CD4-positive, alpha-beta memory T cell (primary cell): ENCODE results near the gene MROH8. TPM values are rescaled to one million over a fixed set of nuclear protein-coding genes. Genes with fewer than 3 reads are reported as not detected.
A peak's percentile ranks its signal among the peaks of the same experiment; 100 is the strongest.
"Not testable (repeated sequence)": the region's sequence is repeated elsewhere in the genome, so short reads cannot be mapped to it uniquely, and the experiment has no call there.

ENCODE experiments used
- CTCF ChIA-PET: fragments of 350-600 bp; sonication (Branson Sonifier 250); formaldehyde crosslinking; loops from one replicate; lab custom pipeline; 2021; ENCODE audit warnings: inconsistent platforms; ENCODE audit not compliant: partially characterized antibody; lab: Charles Lee
- POLR2A ChIA-PET: fragments of 350-600 bp; sonication (Branson Sonifier 250); formaldehyde crosslinking; loops from one replicate; lab custom pipeline; 2021; ENCODE audit not compliant: partially characterized antibody; lab: Charles Lee
- DNase-seq, 5 donors: peaks; one replicate each; pipeline versions ENCODE4 v3.0.0 to v3.0.0-alpha.2; 2020 to 2022; ENCODE audit warnings: mixed read lengths in 1 of 5
- H3K27ac ChIP-seq: one replicate; pipeline ENCODE4 v1.7.0; 2013; ENCODE audit warnings: low read depth, low read length
- H3K27me3 ChIP-seq: 2 replicates; pipeline ENCODE4 v1.7.0; 2013; ENCODE audit warnings: mild to moderate bottlenecking, low read length, moderate library complexity; ENCODE audit not compliant: insufficient read depth
- H3K36me3 ChIP-seq: 2 replicates; pipeline ENCODE4 v1.7.0; 2013; ENCODE audit warnings: mild to moderate bottlenecking, low read length, moderate library complexity; ENCODE audit not compliant: insufficient read depth
- H3K4me1 ChIP-seq: 2 replicates; pipeline ENCODE4 v1.7.0; 2013; ENCODE audit warnings: mild to moderate bottlenecking, low read length, moderate library complexity; ENCODE audit not compliant: insufficient read depth
- H3K4me3 ChIP-seq, 2 donors: one replicate each; pipeline ENCODE4 v1.7.0; 2013; ENCODE audit warnings: low read length in 2 of 2, mild to moderate bottlenecking in 1 of 2
- H3K9me3 ChIP-seq, 2 donors: one replicate each; pipeline ENCODE4 v1.7.0; 2013; ENCODE audit warnings: low read length in 2 of 2, control low read depth in 1 of 2; ENCODE audit not compliant: control insufficient read depth in 1 of 2
- H3K27ac Mint-ChIP-seq, 7 donors: one replicate each; pipeline ENCODE4 v1.8.0; 2020 to 2021; ENCODE audit warnings: mixed read lengths in 7 of 7, mild to moderate bottlenecking in 6 of 7, inconsistent platforms in 3 of 7, moderate library complexity in 3 of 7
- H3K27me3 Mint-ChIP-seq, 2 donors: one replicate each; pipeline ENCODE4 v1.8.0; 2020 to 2021; ENCODE audit warnings: mixed read lengths in 2 of 2
- H3K36me3 Mint-ChIP-seq, 2 donors: one replicate each; pipeline ENCODE4 v1.8.0; 2020 to 2021; ENCODE audit warnings: mixed read lengths in 2 of 2, inconsistent platforms in 1 of 2, mild to moderate bottlenecking in 1 of 2
- H3K4me1 Mint-ChIP-seq, 4 donors: one replicate each; pipeline ENCODE4 v1.8.0; 2020 to 2021; ENCODE audit warnings: mixed read lengths in 4 of 4, mild to moderate bottlenecking in 1 of 4
- H3K4me3 Mint-ChIP-seq, 8 donors: one replicate each; pipeline ENCODE4 v1.8.0; 2020 to 2021; ENCODE audit warnings: mixed read lengths in 8 of 8, mild to moderate bottlenecking in 7 of 8, moderate library complexity in 6 of 8, inconsistent platforms in 3 of 8
- H3K9me3 Mint-ChIP-seq, 8 donors: one replicate each; pipeline ENCODE4 v1.8.0; 2020 to 2021; ENCODE audit warnings: mixed read lengths in 8 of 8, mild to moderate bottlenecking in 5 of 8, inconsistent platforms in 3 of 8, moderate library complexity in 1 of 8
- intact Hi-C: fragments of 100-400 bp; cut with micrococcal nuclease; formaldehyde crosslinking; loops from one replicate; pipeline ENCODE4 v1.15.1; 2023
- polyA plus RNA-seq, 2 donors: library from polyadenylated mRNA; unstranded; fragments of 300-500 nt; fragmentation: Illumina TruSeq; gene quantifications; one replicate each; pipeline ENCODE4 v1.2.3, GENCODE V29; 2021
- total RNA-seq, 2 experiments: library from RNA; stranded (reverse); gene quantifications; one replicate each; pipeline ENCODE4 v1.2.3, GENCODE V29; 2021

MROH8 gene
- total and polyA plus RNA-seq, 4 experiments from 2014 or later: 1.00 to 1.5 (median 1.4) TPM

- H3K4me3 ChIP-seq: no peak overlapping the region
- no peaks in the 10 kb centered on the region for H3K27me3 ChIP-seq
- Mint-ChIP-seq H3K27me3 (no peaks in the 10 kb centered on the region), H3K36me3 (peaks cover 14 to 21% of the 10 kb centered on the region in 2 donors), H3K4me3 (peak overlapping the region in 4 of 8 donors; percentile 3 to 77 (median 42)), H3K4me1 (peaks cover 18 to 38% (median 30%) of the 10 kb centered on the region in 4 donors), H3K9me3 (no peaks in the 10 kb centered on the region), H3K27ac (peak overlapping the region in 6 of 7 donors; percentile 61 to 95 (median 88))
- intact Hi-C loops: no loop called here
- H3K4me1 ChIP-seq: peaks cover 41% of the 10 kb centered on the region
- no peak for DNase-seq
- ChIA-PET CTCF (interaction anchor here (1.1 to 2.3 kb wide), 4 partner anchors 10 to 65 kb away, joined by 4 to 16 read pairs (median 6); no protein-coding TSS in a partner anchor), POLR2A (interaction anchor here (1.8 to 3.7 kb wide), 3 partner anchors 23 to 57 kb away, joined by 5 to 28 read pairs (median 14); partner anchors contain the start of gene RBL1)
- no peaks in the 10 kb centered on the region for H3K9me3 ChIP-seq
- H3K27ac ChIP-seq: no peak overlapping the region
- H3K36me3 ChIP-seq: no peaks in the 10 kb centered on the region
Observed at GRCh38 chr20:37072293-37073196, 106.8 kb downstream of the MROH8 start.

DNA sequence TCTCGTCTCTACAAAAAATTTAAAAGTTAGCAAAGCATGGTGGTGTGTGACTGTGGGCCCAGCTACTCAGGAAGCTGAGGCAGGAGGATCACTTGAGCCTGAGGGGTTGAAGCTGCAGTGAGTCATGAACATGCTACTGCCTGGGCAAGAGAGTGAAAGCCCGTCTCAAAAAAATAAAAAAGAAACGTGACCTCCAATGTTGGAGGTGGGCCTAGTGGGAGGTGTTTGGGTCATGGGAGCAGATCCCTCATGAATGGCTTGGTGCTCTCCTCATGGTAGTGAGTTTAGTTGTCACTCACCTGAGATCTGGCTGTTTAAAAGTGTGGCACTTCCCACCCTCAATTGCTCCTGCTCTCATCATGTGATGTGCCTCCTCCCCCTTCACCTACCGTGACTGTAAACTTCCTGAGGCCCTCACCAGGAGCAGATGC, 107.9 kb downstream of the MROH8 start:
- Mint-ChIP-seq H3K36me3 (peaks cover 21 to 23% of the 10 kb centered on the region in 2 donors), H3K27me3 (no peaks in the 10 kb centered on the region), H3K27ac (peak overlapping the region; percentile 82 to 95 (median 88)), H3K4me1 (peaks cover 15 to 35% (median 28%) of the 10 kb centered on the region in 4 donors), H3K9me3 (no peaks in the 10 kb centered on the region), H3K4me3 (peak overlapping the region in 7 of 8 donors; percentile 18 to 77 (median 65))
- H3K27me3 ChIP-seq: no peaks in the 10 kb centered on the region
- H3K36me3 ChIP-seq: peaks cover 4% of the 10 kb centered on the region
- peak overlapping the region; percentile 29 for H3K27ac ChIP-seq
- H3K9me3 ChIP-seq: no peaks in the 10 kb centered on the region
- peak; percentile 8 to 58 (median 32) for DNase-seq
- POLR2A ChIA-PET: interaction anchor here (1.2 to 3.7 kb wide), 5 partner anchors 22 to 97 kb away, joined by 3 to 28 read pairs (median 10); partner anchors contain the start of gene RBL1
- CTCF ChIA-PET: interaction anchor here (0.7 to 2.3 kb wide), 5 partner anchors 7 to 105 kb away, joined by 3 to 16 read pairs (median 4); no protein-coding TSS in a partner anchor
- H3K4me3 ChIP-seq: no peak overlapping the region
- peaks cover 36% of the 10 kb centered on the region for H3K4me1 ChIP-seq
- intact Hi-C loops: no loop called here

DNA sequence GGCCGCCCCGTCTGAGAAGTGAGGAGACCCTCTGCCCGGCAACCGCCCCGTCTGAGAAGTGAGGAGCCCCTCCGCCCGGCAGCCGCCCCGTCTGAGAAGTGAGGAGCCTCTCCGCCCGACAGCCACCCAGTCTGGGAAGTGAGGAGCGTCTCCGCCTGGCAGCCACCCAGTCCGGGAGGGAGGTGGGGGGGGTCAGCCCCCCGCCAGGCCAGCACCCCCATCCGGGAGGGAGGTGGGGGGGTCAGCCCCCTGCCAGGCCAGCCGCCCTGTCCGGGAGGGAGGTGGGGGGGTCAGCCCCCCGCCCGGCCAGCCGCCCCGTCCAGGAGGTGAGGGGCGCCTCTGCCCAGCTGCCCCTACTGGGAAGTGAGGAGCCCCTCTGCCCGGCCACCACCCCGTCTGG, 109.8 kb downstream of the MROH8 start:
- H3K4me3 Mint-ChIP-seq, H3K27ac ChIP-seq, H3K27ac Mint-ChIP-seq, H3K27me3 ChIP-seq, H3K4me3 ChIP-seq, CTCF ChIA-PET, H3K9me3 Mint-ChIP-seq, H3K9me3 ChIP-seq, DNase-seq, intact Hi-C loops, H3K27me3 Mint-ChIP-seq, POLR2A ChIA-PET: not testable (repeated sequence)
- Histone ChIP-seq H3K4me1 (peaks cover 31% of the 10 kb centered on the region), H3K36me3 (peaks cover 22% of the 10 kb centered on the region)
- Mint-ChIP-seq H3K4me1 (peaks cover 13 to 27% (median 22%) of the 10 kb centered on the region in 4 donors), H3K36me3 (peaks cover 20 to 28% of the 10 kb centered on the region in 2 donors)

DNA sequence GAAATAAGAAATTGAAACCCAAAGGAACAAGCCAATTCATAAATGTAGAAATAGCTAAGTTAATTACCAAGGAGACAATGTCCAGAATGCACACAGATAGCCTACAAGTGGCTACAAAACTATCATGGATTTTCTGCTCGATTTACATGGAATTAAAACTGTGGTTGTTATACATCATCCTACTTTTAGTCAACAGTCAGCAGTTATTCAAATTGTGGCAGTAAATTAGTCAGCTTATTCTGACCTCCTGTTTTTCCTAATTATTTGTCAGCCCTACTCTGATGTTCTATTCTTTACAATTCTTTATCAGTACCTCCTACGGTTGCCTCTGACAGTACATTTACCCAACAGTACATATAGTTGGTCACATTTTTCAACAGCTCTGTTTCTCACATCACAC, 113.2 kb downstream of the MROH8 start:
- Histone ChIP-seq H3K4me1 (peaks cover 4% of the 10 kb centered on the region), H3K4me3 (no peak overlapping the region), H3K27ac (no peak overlapping the region), H3K9me3 (no peaks in the 10 kb centered on the region), H3K36me3 (peaks cover 27% of the 10 kb centered on the region), H3K27me3 (no peaks in the 10 kb centered on the region)
- Mint-ChIP-seq H3K4me3 (no peak overlapping the region), H3K27me3 (no peaks in the 10 kb centered on the region), H3K27ac (peak overlapping the region in 1 of 7 donors; percentile 57), H3K9me3 (no peaks in the 10 kb centered on the region), H3K4me1 (peaks cover 0 to 4% (median 4%) of the 10 kb centered on the region in 4 donors), H3K36me3 (peaks cover 27 to 38% of the 10 kb centered on the region in 2 donors)
- CTCF ChIA-PET: interaction anchor here (1.9 kb wide), 1 partner anchor 58 kb away, joined by 6 read pairs; no protein-coding TSS in a partner anchor
- POLR2A ChIA-PET: no interaction called here
- no peak for DNase-seq
- intact Hi-C loops: no loop called here

- Histone ChIP-seq H3K27me3 (no peaks in the 10 kb centered on the region), H3K27ac (no peak overlapping the region), H3K4me3 (no peak overlapping the region), H3K36me3 (peaks cover 42% of the 10 kb centered on the region), H3K9me3 (no peaks in the 10 kb centered on the region), H3K4me1 (no peaks in the 10 kb centered on the region)
- DNase-seq: no peak
- Mint-ChIP-seq H3K27ac (peak overlapping the region in 3 of 7 donors; percentile 10 to 68 (median 42)), H3K27me3 (no peaks in the 10 kb centered on the region), H3K4me3 (no peak overlapping the region), H3K9me3 (no peaks in the 10 kb centered on the region), H3K36me3 (peaks cover 58 to 62% of the 10 kb centered on the region in 2 donors), H3K4me1 (peaks cover 0 to 7% (median 1%) of the 10 kb centered on the region in 4 donors)
- POLR2A ChIA-PET: no interaction called here
- intact Hi-C loops: no loop called here
- CTCF ChIA-PET: no interaction called here
Observed at GRCh38 chr20:37055276-37055675, 124.1 kb downstream of the MROH8 start.

GRCh38 chr20:37053230-37053950, 126.0 kb downstream of the MROH8 start:
- DNase-seq: no peak
- Histone ChIP-seq H3K36me3 (peaks cover 41% of the 10 kb centered on the region), H3K27ac (no peak overlapping the region), H3K4me3 (no peak overlapping the region), H3K4me1 (no peaks in the 10 kb centered on the region), H3K27me3 (no peaks in the 10 kb centered on the region), H3K9me3 (no peaks in the 10 kb centered on the region)
- Mint-ChIP-seq H3K27ac (peak overlapping the region in 4 of 7 donors; percentile 19 to 63 (median 29)), H3K27me3 (no peaks in the 10 kb centered on the region), H3K4me3 (no peak overlapping the region), H3K9me3 (no peaks in the 10 kb centered on the region), H3K36me3 (peaks cover 52 to 58% of the 10 kb centered on the region in 2 donors), H3K4me1 (peaks cover 0 to 7% (median 1%) of the 10 kb centered on the region in 4 donors)
- ChIA-PET POLR2A (interaction anchor here (1.0 kb wide), 1 partner anchor 38 kb away, joined by 3 read pairs; no protein-coding TSS in a partner anchor), CTCF (interaction anchor here (1.9 kb wide), 1 partner anchor 28 kb away, joined by 7 read pairs; no protein-coding TSS in a partner anchor)
- intact Hi-C loops: no loop called here
